Transverse colon (tissue), 3 donors: ENCODE results near the gene SYNE1.

Source experiments
- CTCF ChIP-seq, 5 experiments: fragments of 200-600 bp in 3 of 5; fragments of 450-650 bp in 2 of 5; sonication (generic) in 3 of 5; IDR thresholded peaks; 1 replicate in 2 of 5; 2 replicates in 3 of 5; pipeline ENCODE4 v1.5.1; 2016 to 2017; ENCODE audit warnings: antibody characterized with exemption in 5 of 5, inconsistent platforms in 3 of 5, mild to moderate bottlenecking in 2 of 5, moderate library complexity in 1 of 5
- EP300 ChIP-seq: sonication (generic); formaldehyde crosslinking; IDR thresholded peaks from one replicate; pipeline ENCODE4 v1.6.1; 2017; ENCODE audit warnings: antibody characterized with exemption, low read depth
- POLR2A ChIP-seq: fragments of 450-650 bp; IDR thresholded peaks from one replicate; pipeline ENCODE4 v1.6.1; 2016; ENCODE audit warnings: antibody characterized with exemption, mild to moderate bottlenecking, moderate library complexity

DNA sequence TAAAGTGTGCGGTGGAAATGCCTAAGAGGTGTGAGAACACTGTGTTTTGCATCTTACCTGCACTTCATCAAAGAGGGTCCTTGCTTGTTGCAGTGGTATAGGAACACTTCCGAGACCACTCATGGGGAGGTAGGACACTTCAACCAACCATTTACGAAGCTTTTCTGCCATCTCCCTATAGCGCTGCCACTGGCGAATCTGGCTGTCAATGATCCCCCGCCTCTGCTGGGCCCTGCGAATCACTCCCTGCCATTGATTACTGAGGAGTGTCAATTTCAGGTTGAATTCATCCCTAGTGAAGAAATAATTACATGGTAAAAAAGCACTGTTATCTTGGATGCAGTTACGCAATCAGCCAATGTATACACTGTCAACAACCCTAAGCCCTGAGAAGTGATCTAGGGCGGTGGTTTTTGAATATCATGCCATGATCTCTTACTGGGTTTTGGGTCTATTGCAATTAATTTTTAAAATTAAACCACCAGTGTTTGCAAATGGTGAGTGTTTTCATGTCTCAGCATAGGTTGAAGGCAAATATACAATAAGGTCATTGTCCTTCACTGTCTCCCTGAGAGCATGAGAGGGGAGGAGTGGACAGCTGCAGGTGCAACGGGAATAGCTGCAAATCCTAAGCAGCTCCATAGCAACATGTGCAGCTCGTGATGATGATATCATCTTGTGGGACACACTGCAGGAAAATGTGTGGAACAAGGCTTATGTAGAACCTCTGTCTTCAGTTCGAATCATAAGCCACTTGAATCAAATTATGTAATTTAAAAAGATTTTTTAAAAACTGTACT is 429.0 kb downstream of the SYNE1 start:
- TF ChIP-seq EP300, result no peak
- no peak for TF ChIP-seq CTCF (IDR thresholded peaks at IDR 0.05)
- no peak for TF ChIP-seq POLR2A
